ENCODE data around the gene TMEM131L.

TMEM131L gene

DNA sequence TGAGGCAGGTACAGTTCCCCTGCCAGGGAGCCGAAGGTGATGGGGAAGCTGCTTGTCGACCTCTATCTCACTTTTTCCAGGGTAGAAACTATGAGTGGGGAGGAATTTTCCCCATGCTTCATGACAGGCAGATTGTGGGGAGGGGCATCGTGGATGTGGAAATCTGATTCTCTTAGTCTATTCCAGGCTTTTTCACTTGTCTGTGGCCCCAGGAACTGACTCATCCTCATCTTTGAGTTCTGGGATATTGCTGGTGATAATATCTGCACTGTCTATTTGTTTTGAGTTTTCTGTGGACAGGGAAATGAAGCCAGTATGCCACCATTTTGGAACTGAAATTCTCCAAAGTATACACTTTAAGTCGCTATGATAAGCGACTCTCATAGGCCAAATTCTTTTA is 210.3 kb downstream of the TMEM131L start:
- no peak for TF ChIP-seq CTCF (IDR thresholded peaks at IDR 0.05)
- Histone ChIP-seq H3K4me1 (ENCODE audit: control insufficient read depth in 1 of 2, insufficient read depth in 1 of 2, low read depth in 1 of 2, low read length in 1 of 2) (peaks cover 6 to 14% of the 10 kb centered on the region in 2 experiments), H3K9me3 (no peaks in the 10 kb centered on the region), H3K27me3 (no peaks in the 10 kb centered on the region), H3K36me3 (no peaks in the 10 kb centered on the region), H3K4me3 (ENCODE audit: low read depth in 1 of 2, low read length in 1 of 2) (no peak overlapping the region), H3K27ac (no peak overlapping the region)

GRCh38 chr4:153676984-153677383 is 210.8 kb downstream of the TMEM131L start:
- Histone ChIP-seq H3K27ac (no peak overlapping the region), H3K9me3 (no peaks in the 10 kb centered on the region), H3K27me3 (no peaks in the 10 kb centered on the region), H3K4me3 (ENCODE audit: low read depth in 1 of 2, low read length in 1 of 2) (no peak overlapping the region), H3K36me3 (no peaks in the 10 kb centered on the region), H3K4me1 (ENCODE audit: control insufficient read depth in 1 of 2, insufficient read depth in 1 of 2, low read depth in 1 of 2, low read length in 1 of 2) (peaks cover 6 to 14% of the 10 kb centered on the region in 2 experiments)
- TF ChIP-seq CTCF (IDR thresholded peaks at IDR 0.05), result no peak

GRCh38 chr4:153679486-153679885 is 213.3 kb downstream of the TMEM131L start:
- H3K27ac ChIP-seq, result peak overlapping the region; percentile 76
- H3K4me3 ChIP-seq (ENCODE audit: low read depth in 1 of 2, low read length in 1 of 2), result no peak overlapping the region
- no peaks in the 10 kb centered on the region for H3K9me3 ChIP-seq
- no peaks in the 10 kb centered on the region for H3K36me3 ChIP-seq
- TF ChIP-seq CTCF (IDR thresholded peaks at IDR 0.05), result no peak
- peaks cover 15 to 29% of the 10 kb centered on the region in 2 experiments for H3K4me1 ChIP-seq (ENCODE audit: control insufficient read depth in 1 of 2, insufficient read depth in 1 of 2, low read depth in 1 of 2, low read length in 1 of 2)
- no peaks in the 10 kb centered on the region for H3K27me3 ChIP-seq

GRCh38 chr4:153683763-153684181 is 217.6 kb downstream of the TMEM131L start:
- Histone ChIP-seq H3K4me1 (ENCODE audit: control insufficient read depth in 1 of 2, insufficient read depth in 1 of 2, low read depth in 1 of 2, low read length in 1 of 2) (peaks cover 36 to 42% of the 10 kb centered on the region in 2 experiments), H3K9me3 (peaks cover 6% of the 10 kb centered on the region), H3K36me3 (peaks cover 18% of the 10 kb centered on the region), H3K4me3 (ENCODE audit: low read depth in 1 of 2, low read length in 1 of 2) (peak overlapping the region; percentile 96 to 98), H3K27me3 (no peaks in the 10 kb centered on the region), H3K27ac (peak overlapping the region; percentile 98)
- no peak for TF ChIP-seq CTCF (IDR thresholded peaks at IDR 0.05)

DNA sequence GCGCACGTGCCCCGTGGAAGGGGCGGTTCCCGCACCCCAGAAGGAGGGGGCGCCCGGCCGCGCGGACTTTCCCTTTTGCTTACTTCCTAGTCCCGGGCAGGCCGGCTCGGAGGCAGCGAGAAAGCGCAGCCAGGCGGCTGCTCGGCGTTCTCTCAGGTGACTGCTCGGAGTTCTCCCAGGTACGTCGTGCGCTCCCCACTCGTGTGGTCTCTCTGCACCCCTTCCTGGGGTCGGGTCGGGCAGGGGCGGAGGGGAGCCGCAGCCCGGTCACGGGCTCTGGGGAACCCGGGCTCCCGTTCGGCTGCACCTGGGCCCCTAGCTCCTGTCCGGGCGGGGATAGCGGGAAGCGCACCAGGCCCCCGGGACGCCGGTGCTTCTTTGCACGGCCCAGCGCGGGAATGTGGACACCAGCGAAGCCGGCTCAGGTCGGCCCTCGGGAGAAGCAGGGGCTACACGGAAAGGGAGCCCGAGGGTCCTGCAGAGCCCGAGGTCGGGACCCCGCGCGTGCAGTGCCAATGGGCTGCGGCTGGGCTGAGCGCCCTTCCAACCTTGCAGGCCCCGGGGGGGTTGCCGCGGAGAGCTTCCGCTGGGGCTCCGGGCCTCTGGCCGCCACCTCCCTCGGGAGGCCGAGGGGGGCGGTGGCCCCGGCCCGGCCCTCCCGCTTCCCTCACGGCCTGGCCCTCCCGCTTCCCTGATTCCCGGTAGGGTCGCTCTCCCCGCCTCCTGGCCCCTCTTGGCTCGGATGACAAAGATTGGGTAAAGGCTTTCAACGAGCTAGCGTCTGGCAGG is 218.2 kb downstream of the TMEM131L start, which contains the start of gene TLR2:
TSS of gene TLR2 (plus strand) at position 99 of the 789 bp plus-strand sequence. CDS start 18,628 bp downstream, outside the sequence.
- peak within 1 kb of the TSS; percentile 96 to 98 for H3K4me3 ChIP-seq (ENCODE audit: low read depth in 1 of 2, low read length in 1 of 2)
- no peaks in the 10 kb centered on the region for H3K27me3 ChIP-seq
- peaks cover 36 to 42% of the 10 kb centered on the region in 2 experiments for H3K4me1 ChIP-seq (ENCODE audit: control insufficient read depth in 1 of 2, insufficient read depth in 1 of 2, low read depth in 1 of 2, low read length in 1 of 2)
- H3K36me3 ChIP-seq, result peaks cover 25% of the 10 kb centered on the region
- TF ChIP-seq CTCF (IDR thresholded peaks at IDR 0.05), result peak; percentile 76
- peak within 1 kb of the TSS; percentile 98 for H3K27ac ChIP-seq
- H3K9me3 ChIP-seq, result peaks cover 7% of the 10 kb centered on the region
